Esophagus muscularis mucosa (tissue), 3 donors: ENCODE data around the gene TEAD4.

Source experiments
- CTCF ChIP-seq, 3 experiments: fragments of 200-600 bp in 2 of 3; fragments of 450-650 bp in 1 of 3; sonication (generic) in 2 of 3; IDR thresholded peaks; one replicate each; pipeline ENCODE4 v1.5.1; 2017 to 2019; ENCODE audit warnings: antibody characterized with exemption in 3 of 3, mild to moderate bottlenecking in 2 of 3, moderate library complexity in 1 of 3
- POLR2A ChIP-seq: fragments of 450-650 bp; IDR thresholded peaks from one replicate; pipeline ENCODE4 v1.6.1; 2017; ENCODE audit warnings: antibody characterized with exemption, moderate library complexity, mild to moderate bottlenecking, low read depth

- TF ChIP-seq POLR2A (no peak), CTCF (IDR thresholded peaks at IDR 0.05) (no peak)
Observed at GRCh38 chr12:3054374-3054773, 95.2 kb downstream of the TEAD4 start.
